GM18909 (cell line): ENCODE data around the gene RPN2.

Source experiments
- ATAC-seq: cut with Tn5 transposase; IDR thresholded peaks from one replicate; pipeline ENCODE4 v1.9.1; 2021; ENCODE audit warnings: mild to moderate bottlenecking; ENCODE audit not compliant: unreplicated experiment, poor library complexity

RPN2 gene

DNA sequence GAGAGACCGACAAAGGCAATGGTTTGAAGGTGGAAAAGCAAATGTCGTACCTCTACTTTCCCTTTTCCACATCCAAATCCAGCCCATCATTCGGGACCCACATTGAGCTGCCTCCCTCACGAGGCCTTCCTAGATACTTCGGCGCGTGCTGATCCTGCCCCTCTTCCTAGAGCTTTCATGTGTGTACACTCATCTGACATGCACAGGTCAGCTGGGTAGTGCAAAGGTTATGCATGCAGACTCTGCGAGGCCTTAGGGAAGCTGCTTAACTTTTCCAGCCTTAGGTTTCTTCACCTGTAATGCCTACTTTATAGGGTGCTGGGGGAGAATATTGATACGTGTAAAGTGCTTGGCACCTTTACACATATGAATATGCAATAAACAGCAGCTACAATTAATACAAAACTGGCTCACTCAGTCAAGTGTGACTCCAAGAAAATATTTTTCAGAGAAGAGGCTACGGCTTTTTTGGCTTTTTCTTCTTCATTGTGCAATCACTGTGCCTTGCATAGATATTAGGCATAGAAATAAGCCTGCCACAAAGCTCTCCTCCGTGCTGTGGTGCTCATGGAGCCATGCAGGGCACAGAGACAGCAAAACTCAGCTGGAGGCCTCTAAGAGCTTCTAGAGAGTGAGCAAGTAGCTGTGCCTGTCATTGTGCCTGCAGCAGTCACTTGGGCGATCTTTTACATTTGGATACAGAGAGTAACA, 106.7 kb downstream of the RPN2 start:
- ATAC-seq: no peak

DNA sequence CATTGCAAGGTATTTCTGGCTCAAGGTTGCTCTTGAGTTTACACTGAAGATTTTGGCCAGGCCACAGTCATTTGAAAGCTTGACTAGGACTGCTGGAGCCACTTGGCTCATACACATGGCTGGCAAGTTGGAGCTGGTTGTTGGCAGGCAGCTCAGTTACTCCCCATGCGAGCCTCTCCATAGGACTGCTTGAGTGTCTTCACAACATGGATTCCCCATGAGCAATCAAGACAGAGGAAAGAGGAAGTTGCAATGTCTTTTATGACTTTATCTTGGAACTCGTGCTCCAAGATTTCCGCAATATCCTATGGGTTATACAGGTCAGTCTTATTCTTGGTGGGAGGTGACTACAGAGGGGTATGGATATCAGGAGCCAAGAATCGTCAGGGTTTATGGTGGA, 109.0 kb downstream of the RPN2 start:
- ATAC-seq: no peak

DNA sequence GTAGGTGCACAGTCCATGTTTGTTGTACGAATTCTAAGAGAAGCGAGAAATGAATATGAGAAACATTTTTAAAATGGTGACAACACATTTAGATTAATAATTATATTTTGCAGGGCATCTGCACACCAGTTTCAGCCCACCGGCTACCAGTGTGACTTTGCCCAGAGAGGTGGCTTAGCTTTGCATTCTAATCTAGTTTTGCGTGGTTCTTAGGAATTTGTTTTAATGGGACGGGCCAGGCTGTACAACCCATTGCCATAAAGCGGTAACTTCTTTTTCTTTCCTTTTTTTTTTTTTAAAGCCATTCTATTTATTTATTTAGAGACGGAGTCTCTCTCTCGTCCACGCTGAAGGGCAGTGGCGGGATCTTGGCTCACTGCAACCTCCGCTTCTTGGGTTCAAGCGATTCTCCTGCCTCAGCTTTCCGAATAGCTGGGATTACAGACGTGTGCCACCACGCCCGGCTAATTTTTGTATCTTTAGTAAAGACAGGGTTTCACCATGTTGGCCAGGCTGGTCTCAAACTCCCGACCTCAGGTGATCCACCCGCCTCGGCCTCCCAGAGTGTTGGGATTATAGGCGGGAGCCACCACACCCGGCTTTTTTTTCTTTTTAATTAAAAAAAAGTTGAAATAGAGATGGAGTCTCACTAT, 111.2 kb downstream of the RPN2 start:
- no peak for ATAC-seq
